Pancreas (tissue), 10 donors: ENCODE measurements around the gene ITPR1. TPM values are rescaled to one million over a fixed set of nuclear protein-coding genes. Genes with fewer than 3 reads are reported as not detected.

ENCODE experiments used
- ATAC-seq, 4 donors: fragments of 200-7000 bp; cut with Tn5 transposase; one replicate each; pipeline versions ENCODE4 v1.8.0 to v1.9.1; 2020; ENCODE audit warnings: mild to moderate bottlenecking in 4 of 4, moderate library complexity in 4 of 4
- DNase-seq, 6 donors: peaks; one replicate each; pipeline ENCODE4 v3.0.0-alpha.2; 2020
- FAIRE-seq: peaks from 2 replicates; lab custom pipeline; 2012; peaks lifted over from hg19 to GRCh38; lab: Jason Lieb, UNC
- H3K27ac ChIP-seq, 4 donors: fragments of 200-600 bp; sonication (generic); 1 replicate in 3 of 4; 2 replicates in 1 of 4; pipeline versions ENCODE4 v1.5.0 to v1.8.0; 2020
- H3K27me3 ChIP-seq, 4 donors: fragments of 200-600 bp; one replicate each; pipeline ENCODE4 v1.8.0; 2021
- H3K36me3 ChIP-seq, 3 donors: fragments of 200-600 bp; sonication (generic) in 1 of 3; one replicate each; pipeline versions ENCODE4 v1.5.0 to v1.8.0; 2020 to 2021
- H3K4me1 ChIP-seq, 3 donors: fragments of 200-600 bp; one replicate each; pipeline ENCODE4 v1.8.0; 2021
- H3K4me3 ChIP-seq, 4 donors: fragments of 200-600 bp; sonication (generic) in 2 of 4; one replicate each; pipeline versions ENCODE4 v1.5.0 to v1.8.0; 2020 to 2021
- H3K9me3 ChIP-seq, 4 donors: fragments of 200-600 bp; one replicate each; pipeline ENCODE4 v1.8.0; 2021
- WGBS, 2 donors: extraction: QIAGEN DNeasy Blood & Tissue Kit; methylation state at CpG; one replicate each; pipeline ENCODE4 v1.1.7; 2013; 5-methylcytosine and 5-hydroxymethylcytosine counted together
- intact Hi-C, 3 donors: fragments of 100-400 bp; cut with DNase I; formaldehyde crosslinking; loops; one replicate each; pipeline versions ENCODE4 v1.11.1 to v1.14.2; 2022
- polyA plus RNA-seq, 2 donors: library from polyadenylated mRNA; stranded (reverse); fragments of 200-250 nt; gene quantifications; one replicate each; pipeline ENCODE4 v1.2.3, GENCODE V29; 2013
- total RNA-seq, 6 donors: library from RNA; stranded (reverse); fragmentation: NEBNext Ultra II Directional in 4 of 6; extraction: Animal tissue kit (Norgen Biotek cat#: 25700) in 4 of 6; gene quantifications; one replicate each; pipeline versions ENCODE4 v1.2.1 to v1.2.4, GENCODE V29; 2021 to 2023
- TF ChIP-seq, protein P1 (sequence below), 4 donors: fragments of 200-600 bp; sonication (generic) in 3 of 4; IDR thresholded peaks; one replicate each; pipeline versions ENCODE4 v1.5.0 to v1.8.0; 2021; ENCODE audit warnings: antibody characterized with exemption in 4 of 4
- donor health status: healthy with polysubstance abuse.
- donor health status: DM: no; HTN: no; CAD: no; lungs with moderate emphysema.
- donor health status: DM: no; HTN: no; CAD: no.
- donor health status: control.
- donor health status: control.
- donor health status: Bipolar disorder and iron deficiency.
- donor health status: DM: yes; HTN: yes; CAD: no.
- donor health status: DM: no; HTN: no; CAD: no.
- donor health status: DM: no; HTN: no; CAD: no.
- donor health status: DM: yes; HTN: yes; CAD: no.

ITPR1 gene
- total and polyA plus RNA-seq, 8 donors: 4.5 to 19.1 (median 10.1) TPM

- no peak overlapping the region for H3K27ac ChIP-seq
- TF ChIP-seq, protein P1, sequence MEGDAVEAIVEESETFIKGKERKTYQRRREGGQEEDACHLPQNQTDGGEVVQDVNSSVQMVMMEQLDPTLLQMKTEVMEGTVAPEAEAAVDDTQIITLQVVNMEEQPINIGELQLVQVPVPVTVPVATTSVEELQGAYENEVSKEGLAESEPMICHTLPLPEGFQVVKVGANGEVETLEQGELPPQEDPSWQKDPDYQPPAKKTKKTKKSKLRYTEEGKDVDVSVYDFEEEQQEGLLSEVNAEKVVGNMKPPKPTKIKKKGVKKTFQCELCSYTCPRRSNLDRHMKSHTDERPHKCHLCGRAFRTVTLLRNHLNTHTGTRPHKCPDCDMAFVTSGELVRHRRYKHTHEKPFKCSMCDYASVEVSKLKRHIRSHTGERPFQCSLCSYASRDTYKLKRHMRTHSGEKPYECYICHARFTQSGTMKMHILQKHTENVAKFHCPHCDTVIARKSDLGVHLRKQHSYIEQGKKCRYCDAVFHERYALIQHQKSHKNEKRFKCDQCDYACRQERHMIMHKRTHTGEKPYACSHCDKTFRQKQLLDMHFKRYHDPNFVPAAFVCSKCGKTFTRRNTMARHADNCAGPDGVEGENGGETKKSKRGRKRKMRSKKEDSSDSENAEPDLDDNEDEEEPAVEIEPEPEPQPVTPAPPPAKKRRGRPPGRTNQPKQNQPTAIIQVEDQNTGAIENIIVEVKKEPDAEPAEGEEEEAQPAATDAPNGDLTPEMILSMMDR (IDR thresholded peaks at IDR 0.05): no peak
- 95 to 99% methylated on average over 8 of the region's 8 CpGs for WGBS, 2 donors
- H3K4me1 ChIP-seq: no peaks in the 10 kb centered on the region
- FAIRE-seq (no peak), ATAC-seq (no peak), DNase-seq (no peak)
- no peaks in the 10 kb centered on the region for H3K27me3 ChIP-seq
- no peaks in the 10 kb centered on the region for H3K9me3 ChIP-seq
- intact Hi-C loops: no loop called here
- H3K4me3 ChIP-seq: no peak overlapping the region
- H3K36me3 ChIP-seq: no peaks in the 10 kb centered on the region
Measured at GRCh38 chr3:4802903-4803302, 309.8 kb downstream of the ITPR1 start.

DNA sequence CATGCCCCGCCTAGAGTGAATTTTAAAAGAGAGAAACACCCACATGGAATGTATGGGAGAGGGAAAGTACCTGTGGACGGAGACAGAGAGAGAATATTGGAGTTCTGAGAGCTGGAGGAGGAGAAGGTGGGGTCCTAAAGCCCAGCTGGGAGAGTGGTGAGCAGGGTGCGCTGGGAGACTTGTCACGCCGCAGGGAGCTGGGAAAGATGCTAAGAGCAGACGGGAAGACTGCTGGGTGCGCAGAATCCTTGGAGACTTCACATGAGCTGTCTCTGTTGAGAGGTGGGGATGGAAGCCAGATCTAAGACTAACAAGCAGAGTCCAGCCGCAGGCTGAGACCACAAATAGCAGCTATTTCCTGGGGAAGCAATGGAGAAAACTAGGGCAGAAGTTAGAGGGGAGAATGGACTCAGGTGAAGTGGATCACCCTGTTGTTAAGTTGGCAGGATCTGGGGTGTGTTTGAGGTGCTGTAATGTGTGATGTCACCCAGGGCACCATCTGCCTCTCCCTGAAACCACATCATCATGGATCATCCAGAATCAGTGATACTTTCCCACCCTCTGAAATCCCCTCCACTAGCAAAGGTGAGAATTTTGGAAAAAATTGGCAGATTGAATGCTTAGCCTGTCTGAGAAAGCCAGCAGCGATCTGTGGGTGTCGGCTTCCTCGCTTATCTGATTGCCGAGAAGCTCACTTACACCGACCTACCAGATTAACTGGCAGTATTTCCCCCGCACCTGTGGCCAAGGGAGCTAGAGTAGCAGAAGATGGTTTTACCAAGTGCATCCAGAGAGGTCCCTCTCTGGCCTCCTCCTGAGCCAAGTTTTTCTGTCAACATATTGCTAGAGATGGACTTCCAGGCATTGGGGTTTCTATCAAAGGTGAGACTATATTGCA is 311.3 kb downstream of the ITPR1 start:
- H3K36me3 ChIP-seq: no peaks in the 10 kb centered on the region
- H3K27ac ChIP-seq: no peak overlapping the region
- H3K4me1 ChIP-seq: peaks cover 5 to 10% (median 8%) of the 10 kb centered on the region in 3 donors
- FAIRE-seq (no peak), DNase-seq (no peak), ATAC-seq (no peak)
- H3K4me3 ChIP-seq: no peak overlapping the region
- no peaks in the 10 kb centered on the region for H3K27me3 ChIP-seq
- H3K9me3 ChIP-seq: no peaks in the 10 kb centered on the region
- intact Hi-C loops: no loop called here
- 94 to 97% methylated on average over 14 of the region's 14 CpGs for WGBS, 2 donors
- TF ChIP-seq, protein P1 (IDR thresholded peaks at IDR 0.05): no peak

GRCh38 chr3:4805662-4806061 is 312.5 kb downstream of the ITPR1 start:
- Histone ChIP-seq H3K36me3 (no peaks in the 10 kb centered on the region), H3K4me3 (no peak overlapping the region), H3K27ac (no peak overlapping the region), H3K27me3 (no peaks in the 10 kb centered on the region), H3K4me1 (peaks cover 8 to 10% (median 8%) of the 10 kb centered on the region in 3 donors), H3K9me3 (no peaks in the 10 kb centered on the region)
- TF ChIP-seq, protein P1 (IDR thresholded peaks at IDR 0.05): no peak
- FAIRE-seq (no peak), DNase-seq (no peak), ATAC-seq (no peak)
- 85 to 87% methylated on average over 7 of the region's 7 CpGs for WGBS, 2 donors
- intact Hi-C loops: no loop called here

DNA sequence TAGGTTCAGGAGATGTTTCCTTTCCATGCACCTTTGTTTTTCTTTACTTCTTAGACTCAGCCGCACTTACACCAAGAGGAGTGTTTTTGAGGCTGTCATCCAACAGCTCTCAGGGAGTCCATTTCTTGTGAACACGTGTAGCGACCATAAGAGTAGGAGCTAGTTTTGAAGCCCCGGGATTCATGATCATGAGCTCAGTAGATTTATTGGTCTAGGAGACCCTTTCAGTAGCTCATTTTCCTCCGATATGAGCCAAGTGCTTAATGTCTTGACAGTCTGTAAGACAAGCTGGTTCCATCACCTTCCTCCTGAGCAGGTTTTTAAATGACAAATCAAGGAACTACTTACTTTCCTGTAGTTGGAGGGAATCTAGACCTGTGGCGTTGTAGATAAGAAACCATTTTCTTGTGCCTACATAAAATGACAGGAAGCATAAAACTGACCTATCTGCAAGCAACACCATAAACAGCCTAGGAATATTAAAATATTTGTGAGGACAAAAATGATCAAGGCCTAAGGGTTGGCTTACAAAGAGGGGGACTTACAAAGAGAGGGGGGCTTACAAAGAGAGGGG is 313.5 kb downstream of the ITPR1 start:
- no peak overlapping the region for H3K27ac ChIP-seq
- TF ChIP-seq, protein P1 (IDR thresholded peaks at IDR 0.05): no peak
- 95 to 96% methylated on average over 6 of the region's 6 CpGs for WGBS, 2 donors
- H3K9me3 ChIP-seq: no peaks in the 10 kb centered on the region
- no peak for DNase-seq
- H3K27me3 ChIP-seq: no peaks in the 10 kb centered on the region
- H3K4me1 ChIP-seq: peaks cover 8 to 10% (median 8%) of the 10 kb centered on the region in 3 donors
- no peak for FAIRE-seq
- no peak overlapping the region for H3K4me3 ChIP-seq
- ATAC-seq: no peak
- intact Hi-C loops: no loop called here
- no peaks in the 10 kb centered on the region for H3K36me3 ChIP-seq
